ENCODE data around the gene ABL1.
"Not testable (repeated sequence)": the region's sequence is repeated elsewhere in the genome, so short reads cannot be mapped to it uniquely, and the experiment has no call there.

Gene ABL1

GRCh38 chr9:130825351-130825651 is 9.8 kb upstream of the ABL1 start:
- no peak for DNase-seq (ENCODE audit: low read depth in 2 of 2)

- no peak for DNase-seq (ENCODE audit: low read depth in 2 of 2)
Measured at GRCh38 chr9:130825809-130826208, 9.2 kb upstream of the ABL1 start.

GRCh38 chr9:130829762-130830161 is 5.3 kb upstream of the ABL1 start:
- DNase-seq (ENCODE audit: low read depth in 2 of 2) = no peak

DNA sequence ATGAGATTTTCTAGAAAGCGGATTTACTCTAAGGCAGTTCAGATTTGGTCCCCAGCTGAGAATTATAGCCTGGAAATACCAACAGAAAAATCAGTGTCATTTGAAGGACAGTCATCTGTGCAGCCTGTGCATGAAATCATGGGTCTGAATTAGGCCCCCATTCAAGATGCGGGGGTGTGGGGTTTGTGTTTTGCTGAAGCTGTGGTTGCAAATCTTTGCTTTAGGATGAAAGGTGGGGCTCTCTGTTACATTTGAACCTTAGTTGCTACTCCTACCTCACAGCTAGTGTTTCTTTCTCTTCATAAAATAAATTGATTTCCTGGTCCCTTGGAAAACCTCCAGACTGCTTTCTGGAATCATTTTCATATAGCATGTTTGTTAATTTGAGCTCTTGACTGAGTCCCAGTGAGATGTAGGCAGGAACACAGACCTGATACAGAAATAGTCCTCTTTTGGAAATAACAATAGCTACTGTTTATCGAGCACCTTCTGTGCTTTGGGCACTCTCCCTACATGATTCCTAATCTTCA is 4.8 kb upstream of the ABL1 start:
- DNase-seq (ENCODE audit: low read depth in 2 of 2) = no peak

DNA sequence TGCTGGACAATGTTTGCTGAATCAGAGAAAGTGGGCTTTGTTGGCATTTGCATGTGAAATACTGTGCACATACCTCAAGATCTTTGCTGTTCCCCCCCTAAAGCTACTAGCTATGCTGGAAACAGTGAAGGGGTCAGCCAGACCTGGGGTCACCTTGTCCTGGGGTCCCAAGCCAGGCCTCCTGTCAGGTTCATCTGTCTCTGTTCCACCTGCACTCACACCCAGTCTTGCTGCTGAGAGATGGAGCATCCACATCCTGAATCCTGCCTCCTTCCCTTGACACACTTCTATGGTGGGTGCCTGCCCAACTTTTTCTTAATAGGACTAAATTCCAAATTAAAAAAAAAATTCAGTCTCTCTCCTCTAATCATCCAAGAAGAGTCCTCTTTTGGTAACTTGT is 4.0 kb upstream of the ABL1 start:
- no peak for DNase-seq (ENCODE audit: low read depth in 2 of 2)

DNA sequence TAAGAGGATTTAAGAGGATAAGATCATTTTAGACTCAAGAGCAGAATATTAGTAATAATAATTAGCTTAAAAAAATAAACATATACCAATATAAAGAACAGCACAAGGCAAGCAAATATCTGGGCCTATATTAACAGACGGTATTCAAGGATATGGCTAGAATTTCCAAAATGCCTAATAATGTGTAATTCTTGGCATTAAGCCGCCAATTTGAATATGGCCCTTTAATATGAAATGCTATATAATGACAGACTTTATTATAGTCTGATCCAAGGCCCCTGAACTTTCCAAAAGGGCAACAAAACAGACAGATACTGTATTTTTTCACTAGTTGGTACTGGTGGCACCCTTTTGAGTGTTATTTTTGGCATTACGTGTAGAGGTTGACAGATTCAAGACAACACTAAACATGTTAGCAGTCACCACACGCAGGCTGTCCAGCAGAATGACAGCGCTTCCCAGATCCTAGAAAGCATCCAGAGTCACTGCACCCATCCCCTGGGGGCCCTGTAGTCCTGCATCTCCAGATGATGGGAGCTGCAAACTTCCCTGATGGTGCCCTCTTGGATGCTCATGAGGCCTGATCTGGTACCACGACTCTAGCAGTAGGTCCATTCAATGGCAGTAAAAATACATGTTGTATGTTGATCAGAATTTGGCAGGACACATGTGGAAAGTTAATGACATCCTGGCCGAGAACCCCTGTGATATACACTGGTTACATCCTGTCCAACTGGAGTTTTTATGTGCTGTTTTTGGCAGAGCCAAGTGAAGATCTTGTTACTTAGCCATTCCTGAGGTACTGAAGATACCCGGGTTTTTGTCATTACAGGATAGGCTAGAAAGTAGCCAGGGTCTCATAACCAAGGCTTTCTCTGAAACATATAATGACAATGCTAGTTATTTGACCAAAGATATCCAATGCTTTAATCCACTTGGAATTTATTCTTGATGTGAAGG is 1.7 kb upstream of the ABL1 start:
- no peak for DNase-seq (ENCODE audit: low read depth in 2 of 2)

- peak in 1 of 2 donors; percentile 21 for DNase-seq (ENCODE audit: low read depth in 2 of 2)
Measured at GRCh38 chr9:130835441-130836298, 616 bp downstream of the ABL1 start.

GRCh38 chr9:130837002-130837511 is 2.0 kb downstream of the ABL1 start:
- no peak for DNase-seq (ENCODE audit: low read depth in 2 of 2)

DNA sequence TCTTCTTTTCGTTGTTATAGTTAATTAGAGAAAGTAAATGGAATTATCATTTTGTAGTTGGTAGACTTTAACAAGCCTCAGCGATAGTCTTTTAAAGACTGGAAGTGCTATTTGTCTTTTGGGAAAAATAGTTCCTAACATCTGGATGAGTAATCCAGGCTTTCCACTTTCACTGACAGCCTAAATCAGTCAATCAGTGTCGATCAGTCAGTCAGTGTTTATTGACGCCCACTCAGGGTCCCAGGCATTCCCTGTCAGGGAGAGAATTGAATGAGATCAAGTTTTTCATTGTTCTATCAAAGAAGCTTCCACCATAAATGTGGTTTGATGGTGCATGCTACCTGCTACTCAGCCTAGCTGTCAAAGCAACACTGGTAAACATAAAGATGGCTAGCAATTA is 2.6 kb downstream of the ABL1 start:
- DNase-seq (ENCODE audit: low read depth in 2 of 2) = no peak

DNA sequence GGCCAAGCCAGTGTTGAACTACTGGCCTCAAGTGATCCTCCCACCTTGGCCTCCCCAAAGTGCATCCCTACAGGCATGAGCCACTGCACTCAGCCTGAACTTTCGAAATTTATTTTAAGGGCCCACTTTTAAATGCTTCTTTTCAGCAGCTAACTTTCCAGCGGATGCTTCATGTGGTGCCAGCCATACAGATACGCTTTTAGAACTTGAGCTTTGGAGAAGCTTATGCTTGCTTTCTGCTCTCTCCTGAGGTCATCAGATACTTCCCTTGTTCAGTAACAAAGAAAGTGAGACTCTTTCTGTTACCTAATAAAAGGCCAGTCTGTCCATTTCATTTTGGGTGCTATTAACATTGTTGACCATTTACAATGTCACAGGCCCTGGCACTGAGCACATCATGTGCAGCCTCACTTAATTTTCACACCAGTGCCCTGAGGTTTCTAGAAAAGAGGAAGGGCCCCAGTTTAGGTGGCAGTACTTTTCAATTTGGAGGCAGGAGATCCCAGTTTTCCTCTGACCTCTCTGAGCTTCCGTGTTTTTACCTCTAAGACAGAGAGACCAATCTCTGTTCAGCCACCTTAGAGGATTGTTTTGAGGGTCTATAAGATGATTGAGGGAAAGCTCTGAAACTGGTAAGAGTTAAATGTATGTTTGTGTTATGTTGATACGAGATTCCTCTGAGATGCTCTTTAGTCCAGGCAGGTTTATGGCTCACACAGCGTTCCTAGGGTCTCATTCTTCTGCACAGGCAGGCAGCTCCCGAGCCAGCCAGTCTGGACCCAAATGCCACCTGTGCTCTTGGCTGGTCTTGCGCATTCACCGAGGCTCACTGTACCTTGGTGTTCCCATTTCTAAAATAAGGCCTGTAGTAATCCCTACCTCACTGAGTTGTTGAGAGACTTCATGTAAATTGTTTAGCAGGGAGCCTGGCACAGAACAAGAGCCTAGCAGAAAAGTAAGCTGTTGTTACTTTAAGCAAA is 4.4 kb downstream of the ABL1 start:
- no peak for DNase-seq (ENCODE audit: low read depth in 2 of 2)

GRCh38 chr9:130842545-130842944 is 7.5 kb downstream of the ABL1 start:
- DNase-seq (ENCODE audit: low read depth in 2 of 2) = no peak

DNA sequence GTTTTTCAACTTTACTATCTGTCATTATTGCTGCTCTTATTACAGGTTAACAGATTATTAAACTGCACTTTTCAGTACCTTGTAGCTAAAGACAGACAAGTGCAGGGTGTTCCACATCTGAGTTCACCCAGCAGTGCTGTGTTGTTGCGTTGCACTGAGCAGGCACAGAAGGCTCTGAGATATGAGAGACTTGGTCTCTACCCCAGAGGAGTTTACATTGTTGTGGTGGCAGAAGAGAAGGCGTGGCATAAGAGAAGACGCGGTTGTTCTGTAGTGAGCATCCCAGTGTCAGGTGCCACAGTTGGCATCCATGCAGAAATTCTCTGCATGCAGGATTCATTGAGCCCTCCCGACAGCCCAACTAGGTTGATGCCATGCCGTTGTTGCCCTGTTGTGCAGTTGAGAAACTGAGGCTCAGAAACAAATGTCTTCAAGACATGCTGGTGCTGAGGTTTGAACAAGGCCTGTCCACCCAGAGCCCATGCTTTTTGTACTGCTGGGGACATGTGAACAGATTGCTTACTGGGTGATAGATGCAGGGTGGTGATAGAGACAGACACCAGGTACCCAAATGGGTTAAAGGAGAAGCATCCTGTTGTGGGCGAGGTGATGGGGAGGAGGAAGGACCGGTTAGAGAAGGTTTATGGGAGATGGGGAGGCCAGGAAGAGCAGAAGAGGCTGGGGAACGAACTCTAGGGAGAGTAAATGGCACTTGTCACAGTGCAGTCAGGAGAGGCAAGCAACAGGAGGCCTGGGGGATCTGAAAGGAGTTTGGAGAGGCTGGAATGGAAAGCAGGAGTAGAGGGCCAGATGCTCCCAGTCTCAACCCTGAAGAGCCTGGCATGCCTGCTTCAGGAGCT is 8.2 kb downstream of the ABL1 start:
- no peak for DNase-seq (ENCODE audit: low read depth in 2 of 2)

DNA sequence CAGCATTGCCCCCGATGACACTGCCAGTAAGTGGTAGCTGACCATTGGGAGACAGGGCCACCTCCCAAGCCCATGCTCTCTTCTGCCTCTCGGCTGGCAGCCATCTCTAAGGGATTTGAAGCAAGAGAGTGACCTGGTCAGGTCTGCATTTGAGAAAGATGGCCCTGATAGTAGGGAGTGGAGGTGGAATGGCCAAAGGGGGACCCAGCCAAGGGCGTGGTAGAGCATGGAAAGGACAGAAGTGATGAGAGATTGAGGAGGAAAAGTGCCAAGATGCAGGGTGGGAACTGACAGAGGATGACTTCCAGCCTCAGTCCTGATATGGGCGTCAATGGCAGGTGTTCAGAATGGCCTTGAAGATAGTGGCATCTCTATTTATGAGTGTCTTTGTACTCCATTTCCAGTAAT is 9.0 kb downstream of the ABL1 start:
- no peak for DNase-seq (ENCODE audit: low read depth in 2 of 2)

- DNase-seq (ENCODE audit: low read depth in 2 of 2) = no peak
Measured at GRCh38 chr9:130845254-130845653, 10.2 kb downstream of the ABL1 start.

DNA sequence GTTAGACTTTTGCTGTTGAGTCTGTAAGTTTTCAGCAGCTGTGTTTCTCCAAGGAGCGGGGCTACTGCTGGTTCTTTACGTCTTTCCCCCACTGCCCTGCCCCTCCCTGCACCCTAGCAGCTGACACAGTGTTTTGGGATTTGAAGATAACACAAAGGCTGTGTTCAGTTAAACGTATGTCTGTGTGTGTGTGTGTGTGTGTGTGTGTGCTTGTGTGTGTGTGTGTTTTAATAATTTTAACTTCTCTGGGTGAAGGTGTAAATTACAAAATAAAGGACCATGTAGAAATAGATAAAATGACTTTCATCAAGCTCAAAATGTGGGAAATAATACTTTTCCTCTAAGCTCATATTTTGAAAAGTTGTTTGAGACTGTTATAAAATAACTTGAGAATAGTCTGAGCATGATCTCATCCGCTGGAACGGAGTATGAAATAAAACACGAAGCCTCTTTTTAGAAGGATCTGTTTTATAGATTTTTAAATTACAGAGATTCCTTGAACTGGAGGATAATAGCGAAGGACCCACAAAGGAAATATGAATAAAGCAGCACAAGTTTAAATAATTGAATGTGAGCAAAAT is 10.9 kb downstream of the ABL1 start:
- DNase-seq (ENCODE audit: low read depth in 2 of 2) = no peak

DNA sequence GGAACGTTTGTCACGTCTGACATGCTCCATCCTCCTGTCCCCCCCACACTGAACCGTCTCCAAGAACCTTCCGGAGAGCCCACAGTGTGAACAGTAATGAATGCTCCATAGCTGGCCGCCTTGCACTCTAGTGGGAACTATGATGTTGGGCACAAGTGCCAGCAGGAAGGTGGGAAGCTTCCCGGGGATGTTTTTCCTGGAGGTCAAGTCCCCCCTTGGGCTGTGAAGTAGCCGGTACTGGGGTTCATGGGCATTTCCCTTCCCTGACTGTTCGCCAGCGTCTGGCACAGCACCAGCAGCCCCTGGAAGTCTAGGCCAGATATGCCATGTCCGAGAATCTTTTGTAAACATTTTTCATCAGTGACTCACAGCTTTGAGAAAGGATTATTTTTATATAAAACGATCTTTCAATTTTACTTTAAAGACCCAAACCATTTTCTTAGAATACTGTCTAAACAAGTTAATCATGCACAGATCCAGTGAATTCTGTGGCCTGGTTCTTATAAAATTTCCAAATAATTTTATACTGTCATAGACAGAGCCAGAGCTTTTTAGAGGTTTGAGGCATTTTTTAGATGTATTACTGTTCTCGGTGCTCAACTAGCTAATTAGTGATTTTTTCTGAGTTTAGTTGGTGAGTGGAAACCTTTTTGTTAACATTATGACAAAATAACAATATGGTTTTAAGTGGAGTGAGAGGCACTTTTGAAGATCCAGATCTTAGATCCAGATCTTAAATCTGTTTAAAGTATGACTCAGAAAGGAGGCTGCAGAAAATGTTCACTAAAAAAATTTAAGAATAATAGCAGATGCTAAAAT is 11.6 kb downstream of the ABL1 start:
- no peak for DNase-seq (ENCODE audit: low read depth in 2 of 2)

DNA sequence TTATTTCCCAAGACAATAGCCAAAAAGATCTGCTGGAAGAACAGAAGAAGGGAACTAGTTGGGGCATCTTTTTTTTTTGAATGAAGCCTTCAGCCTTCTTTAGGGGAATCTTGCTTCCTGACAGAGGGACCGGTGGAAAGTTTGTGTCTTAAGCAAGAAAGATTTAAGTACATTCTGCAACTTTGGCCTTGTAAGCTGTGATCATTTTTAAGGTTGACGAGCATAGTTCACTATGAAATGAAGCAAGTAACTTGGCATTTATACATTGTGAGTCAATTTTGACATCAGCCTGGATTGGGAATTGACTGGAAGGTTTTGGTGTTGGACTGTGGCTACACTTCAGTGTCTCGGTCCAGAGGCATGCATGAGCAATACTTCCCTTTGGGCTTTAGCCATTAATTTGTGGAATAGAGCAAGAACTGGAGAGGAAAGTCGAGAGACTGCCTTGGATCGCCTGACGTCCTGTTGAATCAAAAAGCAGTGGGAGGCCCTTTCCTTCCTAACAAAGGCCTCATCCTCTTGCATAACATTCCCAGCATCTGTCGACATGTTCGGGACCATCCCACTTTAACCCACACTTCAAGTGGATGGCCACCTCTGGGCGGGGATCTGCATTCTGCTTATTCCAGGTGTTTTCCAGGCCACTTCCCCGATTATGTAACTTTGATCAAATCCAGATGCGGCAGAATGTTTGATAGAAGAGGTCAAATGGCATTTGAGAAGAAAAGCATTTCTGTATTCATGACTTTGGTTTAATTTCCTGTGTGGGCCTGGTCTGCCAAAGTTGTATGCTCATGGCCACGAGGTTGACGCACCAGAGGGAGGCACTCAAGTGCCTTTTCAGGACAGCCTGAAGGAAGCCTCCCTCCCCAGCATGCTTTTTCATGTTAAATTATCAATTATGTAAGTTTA is 12.5 kb downstream of the ABL1 start:
- no peak for DNase-seq (ENCODE audit: low read depth in 2 of 2)

- not testable (repeated sequence) for DNase-seq (ENCODE audit: low read depth in 2 of 2)
Measured at GRCh38 chr9:130848514-130848913, 13.5 kb downstream of the ABL1 start.
